T-helper 17 cell (primary cell): ENCODE measurements around the gene ARL4C. TPM values are rescaled to one million over a fixed set of nuclear protein-coding genes. Genes with fewer than 3 reads are reported as not detected.

Source experiments
- ATAC-seq: fragments of 150-1000 bp; cut with Tn5 transposase; 2 replicates; pipeline ENCODE4 v1.10.0; 2021; ENCODE audit warnings: mild to moderate bottlenecking, moderate library complexity
- DNase-seq, 3 donors: peaks; one replicate each; pipeline versions ENCODE4 v3.0.0 to v3.0.0-alpha.2; 2020 to 2021
- H3K9me3 ChIP-seq: one replicate; pipeline ENCODE4 v1.7.0; 2013; ENCODE audit warnings: low read length, mild to moderate bottlenecking; ENCODE audit not compliant: control insufficient read depth, poor library complexity, severe bottlenecking
- H3K27ac Mint-ChIP-seq: one replicate; pipeline ENCODE4 v1.8.0; 2022; ENCODE audit warnings: mild to moderate bottlenecking, moderate library complexity, mixed read lengths
- H3K27me3 Mint-ChIP-seq: one replicate; pipeline ENCODE4 v1.8.0; 2022; ENCODE audit warnings: mixed read lengths
- H3K36me3 Mint-ChIP-seq: one replicate; pipeline ENCODE4 v1.8.0; 2022; ENCODE audit warnings: low read depth, mixed read lengths
- H3K4me1 Mint-ChIP-seq: one replicate; pipeline ENCODE4 v1.8.0; 2022; ENCODE audit warnings: mild to moderate bottlenecking, mixed read lengths
- H3K4me3 Mint-ChIP-seq: one replicate; pipeline ENCODE4 v1.8.0; 2022; ENCODE audit warnings: mild to moderate bottlenecking, moderate library complexity, mixed read lengths
- total RNA-seq, 4 donors: library from RNA in 2 of 4; stranded (reverse) in 2 of 4; gene quantifications; one replicate each; pipeline ENCODE4 v1.2.3 and lab custom pipeline; 2022 to 2026

Gene ARL4C
- total RNA-seq, 2 donors from 2014 or later = 365 to 393 TPM

GRCh38 chr2:234517971-234518370 lies 21.1 kb upstream of the ARL4C start:
- ATAC-seq = no peak
- no peaks in the 10 kb centered on the region for H3K27me3 Mint-ChIP-seq

GRCh38 chr2:234514873-234515638 lies 18.2 kb upstream of the ARL4C start:
- Mint-ChIP-seq H3K4me1 (no peaks in the 10 kb centered on the region), H3K4me3 (no peak overlapping the region), H3K27me3 (peaks cover 2% of the 10 kb centered on the region), H3K27ac (no peak overlapping the region), H3K36me3 (no peaks in the 10 kb centered on the region)
- H3K9me3 ChIP-seq = no peaks in the 10 kb centered on the region
- DNase-seq = no peak
- no peak for ATAC-seq

More at GRCh38 chr2:234517971-234518370, 21.1 kb upstream of the ARL4C start:
- Mint-ChIP-seq H3K27ac (no peak overlapping the region), H3K36me3 (no peaks in the 10 kb centered on the region), H3K4me1 (peaks cover 3% of the 10 kb centered on the region), H3K4me3 (no peak overlapping the region)
- no peaks in the 10 kb centered on the region for H3K9me3 ChIP-seq
- DNase-seq = no peak

- H3K4me1 Mint-ChIP-seq = no peaks in the 10 kb centered on the region
- no peak overlapping the region for H3K4me3 Mint-ChIP-seq
- ATAC-seq = no peak
- no peaks in the 10 kb centered on the region for H3K9me3 ChIP-seq
- peaks cover 8% of the 10 kb centered on the region for H3K27me3 Mint-ChIP-seq
- no peak overlapping the region for H3K27ac Mint-ChIP-seq
- DNase-seq = no peak
- no peaks in the 10 kb centered on the region for H3K36me3 Mint-ChIP-seq
These were observed 17.2 kb upstream of the ARL4C start for GRCh38 chr2:234514099-234514498.

GRCh38 chr2:234512884-234513669 lies 16.2 kb upstream of the ARL4C start:
- no peak overlapping the region for H3K4me3 Mint-ChIP-seq
- no peaks in the 10 kb centered on the region for H3K4me1 Mint-ChIP-seq
- no peaks in the 10 kb centered on the region for H3K9me3 ChIP-seq
- DNase-seq = no peak
- peaks cover 8% of the 10 kb centered on the region for H3K27me3 Mint-ChIP-seq
- no peak for ATAC-seq
- H3K27ac Mint-ChIP-seq = no peak overlapping the region
- H3K36me3 Mint-ChIP-seq = no peaks in the 10 kb centered on the region

GRCh38 chr2:234502919-234503285 lies 6.0 kb upstream of the ARL4C start:
- no peaks in the 10 kb centered on the region for H3K9me3 ChIP-seq
- ATAC-seq (no peak), DNase-seq (no peak)
- Mint-ChIP-seq H3K4me1 (peaks cover 25% of the 10 kb centered on the region), H3K4me3 (no peak overlapping the region), H3K27ac (no peak overlapping the region), H3K36me3 (no peaks in the 10 kb centered on the region), H3K27me3 (peaks cover 10% of the 10 kb centered on the region)

- H3K9me3 ChIP-seq = no peaks in the 10 kb centered on the region
- no peak overlapping the region for H3K27ac Mint-ChIP-seq
- H3K36me3 Mint-ChIP-seq = no peaks in the 10 kb centered on the region
- no peak for DNase-seq
- ATAC-seq = no peak
- H3K27me3 Mint-ChIP-seq = peaks cover 10% of the 10 kb centered on the region
- H3K4me3 Mint-ChIP-seq = no peak overlapping the region
- peaks cover 28% of the 10 kb centered on the region for H3K4me1 Mint-ChIP-seq
These were observed 5.5 kb upstream of the ARL4C start for GRCh38 chr2:234502285-234502918.

GRCh38 chr2:234500394-234501006 lies 3.6 kb upstream of the ARL4C start:
- Mint-ChIP-seq H3K4me3 (peak overlapping the region; percentile 58), H3K27ac (peak overlapping the region; percentile 95), H3K4me1 (peaks cover 32% of the 10 kb centered on the region), H3K36me3 (peaks cover 8% of the 10 kb centered on the region), H3K27me3 (peaks cover 15% of the 10 kb centered on the region)
- no peaks in the 10 kb centered on the region for H3K9me3 ChIP-seq
- ATAC-seq (peak; percentile 60), DNase-seq (peak; percentile 49 to 60 (median 55))

GRCh38 chr2:234497594-234498235 lies 834 bp upstream of the ARL4C start:
- Mint-ChIP-seq H3K36me3 (peaks cover 19% of the 10 kb centered on the region), H3K27me3 (peaks cover 10% of the 10 kb centered on the region), H3K27ac (peak overlapping the region; percentile 95), H3K4me3 (peak overlapping the region; percentile 90), H3K4me1 (peaks cover 39% of the 10 kb centered on the region)
- H3K9me3 ChIP-seq = no peaks in the 10 kb centered on the region
- ATAC-seq (no peak), DNase-seq (no peak)

- Mint-ChIP-seq H3K27ac (peak overlapping the region; percentile 99), H3K27me3 (peaks cover 9% of the 10 kb centered on the region), H3K36me3 (peaks cover 23% of the 10 kb centered on the region), H3K4me3 (peak overlapping the region; percentile 96), H3K4me1 (peaks cover 50% of the 10 kb centered on the region)
- DNase-seq (peak; percentile 37 to 51 (median 40)), ATAC-seq (peak; percentile 46)
- H3K9me3 ChIP-seq = no peaks in the 10 kb centered on the region
These were observed 636 bp downstream of the ARL4C start for GRCh38 chr2:234496055-234496834.

GRCh38 chr2:234495251-234496054 lies 1.4 kb downstream of the ARL4C start:
- peaks cover 6% of the 10 kb centered on the region for H3K27me3 Mint-ChIP-seq
- peaks cover 23% of the 10 kb centered on the region for H3K36me3 Mint-ChIP-seq
- no peak for DNase-seq
- H3K27ac Mint-ChIP-seq = peak overlapping the region; percentile 99
- no peak for ATAC-seq
- peak overlapping the region; percentile 96 for H3K4me3 Mint-ChIP-seq
- no peaks in the 10 kb centered on the region for H3K9me3 ChIP-seq
- peaks cover 52% of the 10 kb centered on the region for H3K4me1 Mint-ChIP-seq

- ATAC-seq (peak; percentile 17), DNase-seq (no peak)
- H3K27me3 Mint-ChIP-seq = peaks cover 6% of the 10 kb centered on the region
- peak overlapping the region; percentile 99 for H3K27ac Mint-ChIP-seq
- peaks cover 23% of the 10 kb centered on the region for H3K36me3 Mint-ChIP-seq
- H3K9me3 ChIP-seq = no peaks in the 10 kb centered on the region
- H3K4me1 Mint-ChIP-seq = peaks cover 52% of the 10 kb centered on the region
- H3K4me3 Mint-ChIP-seq = peak overlapping the region; percentile 96
These were observed 2.3 kb downstream of the ARL4C start for GRCh38 chr2:234494361-234495250.
